ENCODE measurements around the gene DMTF1.
A peak's percentile ranks its signal among the peaks of the same experiment; 100 is the strongest.

The DMTF1 gene

GRCh38 chr7:87220026-87220733, 67.9 kb downstream of the DMTF1 start:
- TF ChIP-seq REST (IDR thresholded peaks at IDR 0.05; ENCODE audit: insufficient replicate concordance, low read depth) (no peak), CTCF (IDR thresholded peaks at IDR 0.05; ENCODE audit: insufficient read depth, low read length) (no peak), POLR2AphosphoS5 (IDR thresholded peaks at IDR 0.05; ENCODE audit: low read depth) (no peak), GABPA (IDR thresholded peaks at IDR 0.05; ENCODE audit: low read depth) (no peak), SPI1 (IDR thresholded peaks at IDR 0.05; ENCODE audit: borderline replicate concordance, low read depth) (no peak)
- peaks cover 16% of the 10 kb centered on the region for H3K27me3 ChIP-seq (ENCODE audit: insufficient read depth, poor library complexity, severe bottlenecking)
- peak overlapping the region; percentile 70 for H3K4me3 ChIP-seq (replicated peaks; ENCODE audit: insufficient read depth, low read length)
- peak; percentile 27 to 67 for DNase-seq (ENCODE audit: low read depth in 1 of 2, low spot score in 1 of 2)
- peak overlapping the region; percentile 75 for H3K27ac ChIP-seq (replicated peaks)

- TF ChIP-seq POLR2AphosphoS5 (IDR thresholded peaks at IDR 0.05; ENCODE audit: low read depth): no peak
- TF ChIP-seq REST (IDR thresholded peaks at IDR 0.05; ENCODE audit: insufficient replicate concordance, low read depth): no peak
- no peak for TF ChIP-seq GABPA (IDR thresholded peaks at IDR 0.05; ENCODE audit: low read depth)
- no peak for TF ChIP-seq CTCF (IDR thresholded peaks at IDR 0.05; ENCODE audit: insufficient read depth, low read length)
- TF ChIP-seq SPI1 (IDR thresholded peaks at IDR 0.05; ENCODE audit: borderline replicate concordance, low read depth): no peak
- DNase-seq (ENCODE audit: low read depth in 1 of 2, low spot score in 1 of 2): no peak
- H3K4me3 ChIP-seq (replicated peaks; ENCODE audit: insufficient read depth, low read length): peak overlapping the region; percentile 70
- peaks cover 16% of the 10 kb centered on the region for H3K27me3 ChIP-seq (ENCODE audit: insufficient read depth, poor library complexity, severe bottlenecking)
- H3K27ac ChIP-seq (replicated peaks): no peak overlapping the region
Measured at GRCh38 chr7:87220734-87221215, 68.5 kb downstream of the DMTF1 start.

GRCh38 chr7:87223666-87224065, 71.4 kb downstream of the DMTF1 start:
- Histone ChIP-seq H3K4me3 (replicated peaks; ENCODE audit: insufficient read depth, low read length) (no peak overlapping the region), H3K27ac (replicated peaks) (no peak overlapping the region), H3K27me3 (ENCODE audit: insufficient read depth, poor library complexity, severe bottlenecking) (peaks cover 16% of the 10 kb centered on the region)
- no peak for TF ChIP-seq REST (IDR thresholded peaks at IDR 0.05; ENCODE audit: insufficient replicate concordance, low read depth)
- no peak for TF ChIP-seq SPI1 (IDR thresholded peaks at IDR 0.05; ENCODE audit: borderline replicate concordance, low read depth)
- no peak for TF ChIP-seq CTCF (IDR thresholded peaks at IDR 0.05; ENCODE audit: insufficient read depth, low read length)
- no peak for TF ChIP-seq GABPA (IDR thresholded peaks at IDR 0.05; ENCODE audit: low read depth)
- no peak for TF ChIP-seq POLR2AphosphoS5 (IDR thresholded peaks at IDR 0.05; ENCODE audit: low read depth)
- no peak for DNase-seq (ENCODE audit: low read depth in 1 of 2, low spot score in 1 of 2)

Data from HL-60 (cell line).